HG03175 (cell line): ENCODE measurements around the gene INHBE.
A peak's percentile ranks its signal among the peaks of the same experiment; 100 is the strongest.

ENCODE experiments used
- ATAC-seq: cut with Tn5 transposase; IDR thresholded peaks from one replicate; pipeline ENCODE4 v1.9.1; 2021; ENCODE audit warnings: mild to moderate bottlenecking, moderate library complexity; ENCODE audit not compliant: unreplicated experiment

The INHBE gene

DNA sequence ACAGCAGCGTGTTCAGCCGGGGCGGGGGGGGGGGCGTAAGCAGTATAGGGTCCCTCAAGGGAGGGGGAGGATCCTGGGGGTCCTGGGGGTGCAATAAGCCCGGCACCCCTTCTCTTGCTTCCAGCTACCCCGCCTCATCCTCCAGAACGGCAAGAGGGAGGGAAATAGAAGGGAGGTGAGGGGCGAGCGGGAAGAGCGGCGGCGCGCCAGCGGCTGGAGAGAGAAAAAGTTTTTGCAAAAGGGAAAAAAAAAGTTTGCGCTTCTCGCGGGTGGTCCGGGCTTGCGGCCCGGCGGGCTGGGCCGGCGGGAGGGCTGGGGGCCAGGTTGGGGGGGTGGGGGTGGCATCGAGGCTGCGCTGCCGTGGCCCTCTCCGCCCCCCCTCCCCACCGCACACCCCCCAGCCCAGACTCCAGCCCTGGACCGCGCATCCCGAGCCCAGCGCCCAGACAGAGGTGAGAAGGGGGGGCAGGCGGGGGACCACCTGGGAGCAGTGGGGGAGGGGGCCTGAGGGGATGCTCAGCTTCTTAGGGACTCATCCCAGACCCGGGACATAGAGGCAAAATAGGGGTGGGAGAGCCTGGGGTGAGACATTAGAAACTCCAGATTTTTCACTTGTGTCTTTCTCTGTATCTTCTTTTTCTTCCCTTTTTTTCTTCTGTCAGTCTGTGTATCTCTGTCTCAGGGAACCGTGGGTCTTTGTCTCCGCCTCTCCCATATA, 4.8 kb downstream of the INHBE start, which contains the start of gene GLI1:
Gene GLI1 (plus strand): TSS at position 36 of the 718 bp plus-strand sequence. CDS start 3,907 bp downstream, outside the sequence.
- no peak for ATAC-seq

GRCh38 chr12:57460468-57460784, 5.3 kb downstream of the INHBE start:
- ATAC-seq, result no peak

GRCh38 chr12:57460841-57461275, 5.8 kb downstream of the INHBE start:
- ATAC-seq, result no peak

DNA sequence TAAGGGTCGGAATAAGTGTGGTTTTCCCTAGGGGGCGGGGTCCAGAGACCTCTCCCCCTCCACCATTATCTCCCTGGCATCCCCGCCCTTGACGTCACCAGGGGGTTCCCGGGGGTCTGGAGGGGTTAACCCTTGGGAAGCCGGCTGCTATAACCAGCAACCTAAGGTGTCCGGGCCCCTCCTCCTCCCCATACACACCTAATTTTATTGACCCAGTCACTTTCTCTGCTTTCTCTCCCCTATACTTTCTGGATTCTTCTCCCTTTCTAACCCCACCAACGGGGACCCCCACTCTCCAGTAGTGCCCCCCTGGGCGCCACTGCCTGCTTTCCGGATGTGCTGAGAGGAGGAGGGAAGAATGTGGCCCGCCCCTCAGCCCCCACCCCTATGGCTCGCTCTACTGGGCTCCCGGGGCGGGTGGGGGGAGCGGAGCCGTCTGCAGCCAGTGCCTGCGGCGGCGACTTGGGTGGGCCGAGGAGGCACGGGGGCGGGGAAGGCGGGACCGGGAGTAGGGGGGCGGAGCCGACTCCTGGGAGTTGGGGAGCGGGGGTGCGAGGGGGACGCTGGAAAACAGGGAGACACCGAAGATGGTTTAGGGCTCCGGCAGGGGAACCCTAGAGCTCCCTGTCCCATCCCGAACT, 6.3 kb downstream of the INHBE start:
- no peak for ATAC-seq

GRCh38 chr12:57461917-57462250, 6.8 kb downstream of the INHBE start:
- no peak for ATAC-seq

GRCh38 chr12:57462251-57462911, 7.3 kb downstream of the INHBE start:
- ATAC-seq, result peak; percentile 70

DNA sequence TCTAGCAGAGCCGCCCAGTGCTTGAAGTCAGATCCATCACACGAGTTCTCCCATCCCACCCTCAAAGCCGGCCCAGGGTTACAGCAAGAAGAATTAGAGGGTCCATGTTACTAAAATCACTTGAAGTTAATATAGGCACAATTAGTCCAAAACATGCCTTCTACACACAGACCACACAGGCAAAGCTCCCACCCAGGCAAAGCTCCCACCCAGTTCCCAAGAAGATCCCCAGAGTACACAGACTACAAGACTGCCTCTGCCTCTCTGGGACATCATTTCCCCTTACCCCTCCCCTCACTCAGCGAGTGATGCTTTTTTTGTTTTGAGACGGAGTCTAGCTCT, 7.8 kb downstream of the INHBE start:
- no peak for ATAC-seq

GRCh38 chr12:57464569-57464968, 9.5 kb downstream of the INHBE start:
- ATAC-seq, result no peak

DNA sequence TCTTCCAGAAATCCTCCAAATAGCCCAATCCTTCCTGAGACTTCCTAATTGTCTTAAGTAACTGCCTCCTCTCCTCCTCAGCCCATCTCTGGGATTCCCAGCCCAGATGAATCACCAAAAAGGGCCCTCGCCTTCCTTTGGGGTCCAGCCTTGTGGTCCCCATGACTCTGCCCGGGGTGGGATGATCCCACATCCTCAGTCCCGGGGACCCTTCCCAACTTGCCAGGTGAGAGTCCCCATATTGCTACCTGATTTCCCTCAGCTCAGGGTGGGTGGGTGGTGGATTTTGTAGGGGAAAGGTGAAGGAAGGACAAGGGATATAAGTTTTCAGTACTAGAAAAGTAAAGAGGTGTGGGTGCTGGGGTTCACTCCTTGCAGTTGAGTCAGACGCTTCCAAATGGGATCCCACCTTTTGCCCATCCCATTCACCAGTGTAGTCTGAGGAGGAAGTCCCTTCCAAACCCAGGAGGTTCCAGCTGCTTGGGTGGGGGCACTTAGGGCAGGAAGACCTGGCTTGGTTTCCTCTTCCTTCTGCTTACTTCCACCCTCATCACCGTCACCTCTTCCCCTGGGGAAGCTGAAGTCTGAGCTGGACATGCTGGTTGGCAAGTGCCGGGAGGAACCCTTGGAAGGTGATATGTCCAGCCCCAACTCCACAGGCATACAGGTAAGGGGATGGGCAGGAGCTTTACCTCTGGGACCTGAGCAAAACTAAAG, 10.1 kb downstream of the INHBE start:
- ATAC-seq, result no peak

GRCh38 chr12:57465747-57466505, 10.8 kb downstream of the INHBE start:
- ATAC-seq, result no peak

- no peak for ATAC-seq
Observed at GRCh38 chr12:57467212-57467874, 12.2 kb downstream of the INHBE start.

DNA sequence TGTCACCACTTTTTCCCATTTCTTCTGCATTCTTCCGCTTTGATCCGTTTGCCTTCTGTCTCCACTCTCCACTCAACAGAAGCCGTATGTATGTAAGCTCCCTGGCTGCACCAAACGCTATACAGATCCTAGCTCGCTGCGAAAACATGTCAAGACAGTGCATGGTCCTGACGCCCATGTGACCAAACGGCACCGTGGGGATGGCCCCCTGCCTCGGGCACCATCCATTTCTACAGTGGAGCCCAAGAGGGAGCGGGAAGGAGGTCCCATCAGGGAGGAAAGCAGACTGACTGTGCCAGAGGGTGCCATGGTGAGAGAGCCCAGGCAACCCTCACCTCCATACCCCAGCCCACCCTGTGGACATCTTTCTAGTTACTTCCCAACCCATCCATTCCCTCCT, 12.8 kb downstream of the INHBE start:
- no peak for ATAC-seq

DNA sequence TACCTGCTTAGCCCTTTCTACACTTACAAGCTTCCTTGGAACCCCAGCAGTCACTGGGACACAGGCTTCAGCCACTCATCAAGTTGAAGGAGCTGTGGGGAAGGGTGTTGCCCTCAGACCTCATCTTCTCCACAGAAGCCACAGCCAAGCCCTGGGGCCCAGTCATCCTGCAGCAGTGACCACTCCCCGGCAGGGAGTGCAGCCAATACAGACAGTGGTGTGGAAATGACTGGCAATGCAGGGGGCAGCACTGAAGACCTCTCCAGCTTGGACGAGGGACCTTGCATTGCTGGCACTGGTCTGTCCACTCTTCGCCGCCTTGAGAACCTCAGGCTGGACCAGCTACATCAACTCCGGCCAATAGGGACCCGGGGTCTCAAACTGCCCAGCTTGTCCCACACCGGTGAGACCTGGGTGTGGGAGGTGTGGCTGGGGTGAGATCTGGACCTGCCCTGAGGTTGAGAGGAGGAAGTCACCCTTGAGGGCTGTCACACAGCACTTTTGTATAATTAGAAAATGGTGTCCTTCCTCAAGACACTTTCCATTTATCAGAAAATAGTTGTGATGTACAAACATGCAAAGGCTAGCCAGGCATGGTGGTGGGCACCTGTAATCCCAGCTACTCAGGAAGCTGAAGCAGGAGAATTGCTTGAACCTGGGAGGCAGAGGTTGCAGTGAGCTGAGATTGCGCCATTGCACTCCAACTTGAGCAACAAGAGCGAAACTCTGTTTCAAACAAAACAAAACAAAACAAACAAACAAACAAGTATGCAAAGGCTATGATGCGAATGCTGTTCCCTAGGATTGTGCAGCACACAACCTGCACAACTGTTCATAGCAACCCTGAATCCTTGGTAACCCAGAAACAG, 14.4 kb downstream of the INHBE start:
- ATAC-seq, result no peak

GRCh38 chr12:57470286-57470969, 15.3 kb downstream of the INHBE start:
- ATAC-seq, result no peak

- ATAC-seq, result no peak
Observed at GRCh38 chr12:57470970-57471656, 16.0 kb downstream of the INHBE start.

DNA sequence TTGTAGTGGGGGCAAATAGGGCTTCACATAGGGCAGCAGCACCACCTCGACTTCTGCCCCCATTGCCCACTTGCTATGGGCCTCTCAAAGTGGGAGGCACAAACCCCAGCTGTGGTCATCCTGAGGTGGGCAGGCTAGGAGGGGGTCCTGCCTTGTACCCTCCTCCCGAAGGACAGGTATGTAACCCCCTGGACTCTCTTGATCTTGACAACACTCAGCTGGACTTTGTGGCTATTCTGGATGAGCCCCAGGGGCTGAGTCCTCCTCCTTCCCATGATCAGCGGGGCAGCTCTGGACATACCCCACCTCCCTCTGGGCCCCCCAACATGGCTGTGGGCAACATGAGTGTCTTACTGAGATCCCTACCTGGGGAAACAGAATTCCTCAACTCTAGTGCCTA, 16.6 kb downstream of the INHBE start:
- no peak for ATAC-seq

DNA sequence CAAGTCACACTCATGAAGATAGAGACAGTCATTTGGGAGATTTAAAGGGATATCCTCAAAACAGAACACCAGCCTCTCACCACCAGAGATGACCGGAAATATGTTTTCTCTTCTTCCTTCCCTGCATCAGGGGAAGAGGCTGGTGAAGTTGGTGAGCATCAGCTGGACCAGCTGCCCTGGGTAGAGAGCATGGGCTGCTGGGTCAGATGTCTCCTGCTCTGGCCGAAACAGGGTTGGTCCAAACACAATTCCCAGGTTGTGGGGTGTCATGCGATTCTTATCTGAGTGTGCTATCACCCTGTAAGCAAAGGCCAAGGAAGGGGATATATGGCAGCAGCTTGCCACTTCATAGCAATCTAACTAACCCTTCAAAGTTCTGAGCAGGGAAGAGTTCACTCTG, 17.3 kb downstream of the INHBE start:
- ATAC-seq, result no peak

DNA sequence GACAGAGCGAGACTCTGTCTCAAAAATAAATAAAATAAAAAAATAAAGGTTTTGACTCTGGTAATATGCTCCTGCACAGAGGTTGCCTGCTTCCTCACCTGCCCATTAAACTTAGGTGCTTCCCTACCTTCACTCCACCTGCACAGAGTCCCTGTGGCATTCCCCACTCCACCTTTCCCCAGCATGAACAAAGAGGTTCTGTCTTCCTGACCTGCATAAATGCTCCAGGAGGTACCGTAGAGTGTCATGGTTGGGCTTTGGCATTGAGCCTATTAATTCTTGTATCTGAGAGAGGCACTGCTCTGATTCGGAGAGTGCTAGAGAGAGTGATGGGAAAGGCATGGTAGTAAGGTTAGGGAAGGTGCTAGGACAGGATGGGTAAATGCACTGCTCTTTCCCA, 18.3 kb downstream of the INHBE start:
- no peak for ATAC-seq
